Uterus (tissue), 2 donors: Measurements from ENCODE around the gene CBLL1.

Experiments
- POLR2A ChIP-seq, 2 donors: fragments of 450-650 bp; IDR thresholded peaks; one replicate each; pipeline ENCODE4 v1.6.1; 2016; ENCODE audit warnings: antibody characterized with exemption in 2 of 2, mild to moderate bottlenecking in 1 of 2, moderate library complexity in 1 of 2
- TF ChIP-seq, protein P1 (sequence below), 4 experiments: fragments of 200-600 bp in 2 of 4; fragments of 450-650 bp in 2 of 4; sonication (generic) in 2 of 4; IDR thresholded peaks; one replicate each; pipeline ENCODE4 v1.5.1; 2016 to 2019; ENCODE audit warnings: antibody characterized with exemption in 4 of 4, mild to moderate bottlenecking in 2 of 4, moderate library complexity in 1 of 4

DNA sequence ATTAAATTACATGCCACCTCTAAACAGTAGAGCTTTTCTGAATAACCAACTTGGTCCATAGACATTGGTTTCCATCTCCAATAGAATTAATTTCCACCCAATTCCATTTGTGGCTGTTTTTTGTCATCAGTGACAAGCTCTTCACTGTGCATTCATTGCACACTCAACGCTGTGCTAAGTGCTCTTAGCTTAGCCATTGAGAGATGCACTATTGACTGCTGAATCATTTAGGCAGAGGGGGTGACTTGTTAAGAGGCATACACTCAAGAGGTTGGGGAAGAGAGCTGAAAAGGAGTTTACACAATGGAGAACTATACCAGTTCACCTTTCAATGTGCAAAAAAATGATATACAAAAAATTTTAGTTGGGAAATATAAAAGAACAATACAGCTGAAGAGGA is 31.9 kb upstream of the CBLL1 start:
- TF ChIP-seq, protein P1, sequence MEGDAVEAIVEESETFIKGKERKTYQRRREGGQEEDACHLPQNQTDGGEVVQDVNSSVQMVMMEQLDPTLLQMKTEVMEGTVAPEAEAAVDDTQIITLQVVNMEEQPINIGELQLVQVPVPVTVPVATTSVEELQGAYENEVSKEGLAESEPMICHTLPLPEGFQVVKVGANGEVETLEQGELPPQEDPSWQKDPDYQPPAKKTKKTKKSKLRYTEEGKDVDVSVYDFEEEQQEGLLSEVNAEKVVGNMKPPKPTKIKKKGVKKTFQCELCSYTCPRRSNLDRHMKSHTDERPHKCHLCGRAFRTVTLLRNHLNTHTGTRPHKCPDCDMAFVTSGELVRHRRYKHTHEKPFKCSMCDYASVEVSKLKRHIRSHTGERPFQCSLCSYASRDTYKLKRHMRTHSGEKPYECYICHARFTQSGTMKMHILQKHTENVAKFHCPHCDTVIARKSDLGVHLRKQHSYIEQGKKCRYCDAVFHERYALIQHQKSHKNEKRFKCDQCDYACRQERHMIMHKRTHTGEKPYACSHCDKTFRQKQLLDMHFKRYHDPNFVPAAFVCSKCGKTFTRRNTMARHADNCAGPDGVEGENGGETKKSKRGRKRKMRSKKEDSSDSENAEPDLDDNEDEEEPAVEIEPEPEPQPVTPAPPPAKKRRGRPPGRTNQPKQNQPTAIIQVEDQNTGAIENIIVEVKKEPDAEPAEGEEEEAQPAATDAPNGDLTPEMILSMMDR (IDR thresholded peaks at IDR 0.05), result no peak
- no peak for TF ChIP-seq POLR2A (IDR thresholded peaks at IDR 0.05)
